ENCODE data around the gene ATP2B2. TPM values are rescaled to one million over a fixed set of nuclear protein-coding genes. Genes with fewer than 3 reads are reported as not detected.

ATP2B2 gene
- total RNA-seq, 1 donor from 2014 or later: 0.09 TPM

DNA sequence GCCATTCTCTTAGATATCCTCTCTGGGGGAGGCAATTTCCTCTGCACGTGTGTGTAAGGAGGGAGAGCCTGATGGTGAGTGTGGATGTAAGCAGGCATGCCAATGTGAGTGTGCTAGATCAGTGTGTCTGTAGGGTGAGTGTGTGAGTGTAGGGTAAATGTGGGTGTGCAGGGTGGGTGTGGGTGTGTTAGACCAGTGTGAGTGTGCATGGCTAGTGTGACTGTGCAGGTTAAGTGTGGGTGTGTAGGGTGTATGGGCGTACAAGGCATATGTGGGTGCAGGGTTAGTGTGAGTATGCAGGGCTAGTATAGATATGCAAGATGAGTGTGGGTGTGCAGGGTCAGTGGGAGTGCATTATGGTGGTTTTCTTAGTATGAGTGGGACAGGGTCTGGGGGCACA lies 48.4 kb downstream of the ATP2B2 start:
- intact Hi-C loops (cut with DNase I): no loop called here
- Histone ChIP-seq H3K9me3 (no peaks in the 10 kb centered on the region), H3K27me3 (ENCODE audit: low read depth) (peaks cover 7% of the 10 kb centered on the region), H3K4me3 (no peak overlapping the region), H3K4me1 (no peaks in the 10 kb centered on the region), H3K36me3 (no peaks in the 10 kb centered on the region), H3K27ac (no peak overlapping the region)
- ATAC-seq: no peak
- TF ChIP-seq, protein P1, sequence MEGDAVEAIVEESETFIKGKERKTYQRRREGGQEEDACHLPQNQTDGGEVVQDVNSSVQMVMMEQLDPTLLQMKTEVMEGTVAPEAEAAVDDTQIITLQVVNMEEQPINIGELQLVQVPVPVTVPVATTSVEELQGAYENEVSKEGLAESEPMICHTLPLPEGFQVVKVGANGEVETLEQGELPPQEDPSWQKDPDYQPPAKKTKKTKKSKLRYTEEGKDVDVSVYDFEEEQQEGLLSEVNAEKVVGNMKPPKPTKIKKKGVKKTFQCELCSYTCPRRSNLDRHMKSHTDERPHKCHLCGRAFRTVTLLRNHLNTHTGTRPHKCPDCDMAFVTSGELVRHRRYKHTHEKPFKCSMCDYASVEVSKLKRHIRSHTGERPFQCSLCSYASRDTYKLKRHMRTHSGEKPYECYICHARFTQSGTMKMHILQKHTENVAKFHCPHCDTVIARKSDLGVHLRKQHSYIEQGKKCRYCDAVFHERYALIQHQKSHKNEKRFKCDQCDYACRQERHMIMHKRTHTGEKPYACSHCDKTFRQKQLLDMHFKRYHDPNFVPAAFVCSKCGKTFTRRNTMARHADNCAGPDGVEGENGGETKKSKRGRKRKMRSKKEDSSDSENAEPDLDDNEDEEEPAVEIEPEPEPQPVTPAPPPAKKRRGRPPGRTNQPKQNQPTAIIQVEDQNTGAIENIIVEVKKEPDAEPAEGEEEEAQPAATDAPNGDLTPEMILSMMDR (IDR thresholded peaks at IDR 0.05): no peak
- no peak for DNase-seq

DNA sequence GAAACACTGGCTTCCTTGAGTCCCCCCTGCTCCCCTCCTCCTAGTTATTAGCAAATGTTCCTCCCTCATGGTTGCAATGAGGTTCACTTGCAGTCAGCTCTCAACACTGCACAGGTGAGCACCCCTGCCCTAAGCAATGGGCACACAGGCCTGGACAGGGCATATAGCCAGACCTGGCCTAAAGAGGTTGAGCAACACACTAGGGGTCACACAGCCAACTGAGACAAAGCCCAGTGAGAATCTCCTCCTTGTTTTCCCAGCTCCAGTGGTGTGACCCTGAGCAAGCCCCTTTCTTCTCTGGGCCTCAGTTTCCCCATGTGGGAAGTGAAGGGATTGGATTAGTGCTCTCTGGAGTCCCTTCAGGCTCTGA lies 49.9 kb downstream of the ATP2B2 start:
- H3K4me3 ChIP-seq: no peak overlapping the region
- no peaks in the 10 kb centered on the region for H3K4me1 ChIP-seq
- intact Hi-C loops (cut with DNase I): no loop called here
- ATAC-seq: no peak
- no peaks in the 10 kb centered on the region for H3K9me3 ChIP-seq
- TF ChIP-seq, protein P1 (IDR thresholded peaks at IDR 0.05): no peak
- no peak for DNase-seq
- no peak overlapping the region for H3K27ac ChIP-seq
- no peaks in the 10 kb centered on the region for H3K36me3 ChIP-seq
- H3K27me3 ChIP-seq (ENCODE audit: low read depth): peaks cover 9% of the 10 kb centered on the region

DNA sequence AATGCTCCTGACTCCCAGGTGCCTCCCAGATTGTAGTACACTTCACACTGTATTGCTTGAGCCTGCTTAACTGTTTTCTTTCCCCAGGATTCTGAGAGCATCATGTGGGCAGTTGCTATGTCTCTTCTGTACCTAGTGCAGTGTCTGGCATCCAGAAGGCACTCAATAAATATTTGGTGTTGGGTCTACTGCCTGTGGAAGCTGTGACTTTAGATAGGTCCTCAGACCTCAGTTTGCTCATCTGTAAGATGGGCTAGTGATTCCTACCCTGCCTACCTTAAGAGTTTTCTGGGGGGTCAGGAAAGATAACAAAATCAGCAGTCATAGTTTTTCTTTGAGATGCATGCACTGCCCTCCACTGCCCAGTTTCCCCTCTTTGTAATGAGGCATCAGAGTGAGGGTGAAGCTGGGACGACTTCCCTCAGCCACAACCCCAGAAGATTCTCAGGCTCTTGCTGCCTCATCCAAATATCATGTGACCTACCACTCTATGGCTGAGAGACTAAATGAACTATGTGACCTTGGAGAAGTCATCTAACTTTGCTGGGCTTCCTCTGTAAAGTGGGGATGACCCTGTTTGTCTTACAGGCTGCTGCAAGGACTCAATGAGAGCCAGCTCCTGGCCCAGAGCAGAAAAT lies 50.4 kb downstream of the ATP2B2 start:
- DNase-seq (no peak), ATAC-seq (no peak)
- no peaks in the 10 kb centered on the region for H3K36me3 ChIP-seq
- H3K4me3 ChIP-seq: no peak overlapping the region
- peaks cover 11% of the 10 kb centered on the region for H3K27me3 ChIP-seq (ENCODE audit: low read depth)
- intact Hi-C loops (cut with DNase I): no loop called here
- H3K4me1 ChIP-seq: no peaks in the 10 kb centered on the region
- H3K9me3 ChIP-seq: no peaks in the 10 kb centered on the region
- H3K27ac ChIP-seq: no peak overlapping the region
- TF ChIP-seq, protein P1 (IDR thresholded peaks at IDR 0.05): no peak

DNA sequence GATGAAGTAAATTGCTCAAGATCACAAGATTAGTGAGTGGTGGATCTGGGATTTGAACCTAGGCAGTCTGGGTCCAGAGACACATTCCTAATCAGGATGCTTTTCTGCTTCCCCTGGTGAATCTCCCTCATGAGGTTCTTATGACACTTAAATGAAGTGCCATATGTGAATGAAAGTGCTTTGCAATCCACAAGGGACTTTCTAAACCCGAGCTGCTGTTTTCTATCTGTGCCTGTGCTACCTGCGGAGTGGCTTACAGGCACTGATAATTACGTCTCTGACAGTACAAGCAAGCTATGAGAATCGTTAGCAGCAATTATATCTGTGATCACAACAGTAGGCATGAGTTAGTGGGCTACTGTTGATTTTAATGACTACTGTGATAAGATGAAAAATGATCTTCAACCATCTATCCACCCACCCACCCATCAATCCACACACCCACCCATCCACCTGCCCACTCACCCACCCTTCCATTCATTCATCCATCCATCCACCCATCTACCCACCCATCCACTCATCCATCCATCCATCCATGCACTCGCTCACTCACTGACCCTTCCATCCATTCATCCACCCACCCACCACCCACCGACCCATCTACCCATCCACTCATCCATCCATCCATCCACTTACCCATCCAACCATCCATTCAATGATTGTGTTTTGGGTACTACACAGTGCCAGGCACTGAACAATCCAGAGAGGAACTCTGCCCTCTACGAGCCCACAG lies 51.8 kb downstream of the ATP2B2 start:
- Histone ChIP-seq H3K27ac (no peak overlapping the region), H3K27me3 (ENCODE audit: low read depth) (peaks cover 11% of the 10 kb centered on the region), H3K4me3 (no peak overlapping the region), H3K4me1 (no peaks in the 10 kb centered on the region), H3K36me3 (no peaks in the 10 kb centered on the region), H3K9me3 (no peaks in the 10 kb centered on the region)
- DNase-seq (no peak), ATAC-seq (no peak)
- TF ChIP-seq, protein P1 (IDR thresholded peaks at IDR 0.05): no peak
- intact Hi-C loops (cut with DNase I): no loop called here

DNA sequence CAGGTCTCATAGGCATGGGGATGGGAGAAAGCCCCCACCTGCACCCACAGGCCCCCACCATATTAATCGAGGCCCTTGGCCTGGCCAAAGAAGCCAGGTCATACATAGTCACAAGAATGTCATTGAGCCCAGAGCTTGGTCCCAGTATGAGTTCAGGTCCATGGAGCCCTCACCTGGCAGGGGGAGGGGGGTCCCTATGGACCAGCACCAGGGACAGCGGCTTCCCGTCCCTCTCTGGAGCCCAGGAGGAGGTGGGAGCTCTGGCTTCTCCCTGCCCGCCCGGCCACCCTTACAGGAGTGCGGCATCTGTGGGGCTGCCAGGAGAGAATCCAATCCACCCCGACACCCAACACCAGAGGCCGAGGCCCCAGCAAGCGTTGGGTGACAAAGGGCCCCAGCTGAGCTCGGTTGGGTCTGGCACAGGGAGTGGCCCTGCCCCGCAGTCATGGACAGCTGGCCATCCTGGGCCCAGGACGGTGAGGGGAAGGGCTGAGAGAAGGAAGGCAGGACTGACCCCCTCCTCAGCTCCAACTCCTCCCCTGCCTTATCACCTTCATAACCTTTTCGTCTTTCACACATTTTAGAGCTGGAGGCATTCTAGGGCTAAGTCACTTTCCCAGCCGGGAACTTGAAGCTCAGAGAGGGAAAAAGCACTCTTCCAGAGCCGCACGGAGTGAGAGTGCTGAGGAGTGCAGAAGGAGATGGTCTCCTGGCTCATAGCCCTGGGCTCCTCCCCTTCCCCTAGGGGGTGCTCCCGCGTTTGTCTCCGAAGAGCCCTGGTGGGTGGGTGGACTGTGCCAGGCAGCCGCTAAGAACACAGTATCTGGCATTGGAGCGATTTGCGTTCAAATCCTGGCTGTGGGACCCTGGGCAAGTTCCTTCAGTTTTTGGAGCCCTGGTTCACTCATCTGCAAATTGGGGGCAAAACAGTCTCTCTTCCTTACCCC lies 54.6 kb downstream of the ATP2B2 start:
- intact Hi-C loops (cut with DNase I): no loop called here
- no peak for ATAC-seq

More for the DNA sequence above, 54.6 kb downstream of the ATP2B2 start:
- Histone ChIP-seq H3K27ac (no peak overlapping the region), H3K9me3 (no peaks in the 10 kb centered on the region), H3K36me3 (no peaks in the 10 kb centered on the region), H3K27me3 (ENCODE audit: low read depth) (peaks cover 11% of the 10 kb centered on the region), H3K4me1 (no peaks in the 10 kb centered on the region), H3K4me3 (no peak overlapping the region)
- TF ChIP-seq, protein P1 (IDR thresholded peaks at IDR 0.05): no peak
- no peak for DNase-seq
